H1 (cell line): ENCODE measurements around the gene NPIPB6. TPM values are rescaled to one million over a fixed set of nuclear protein-coding genes. Genes with fewer than 3 reads are reported as not detected.

Source experiments
- CTCF ChIA-PET: fragments of 300-600 bp; sonication (Branson Sonifier 250); formaldehyde crosslinking; loops from one replicate; lab custom pipeline; 2021; ENCODE audit not compliant: partially characterized antibody; lab: Charles Lee
- POLR2A ChIA-PET: fragments of 300-600 bp; sonication (Branson Sonifier 250); formaldehyde crosslinking; loops from one replicate; lab custom pipeline; 2021; ENCODE audit warnings: inconsistent platforms; ENCODE audit not compliant: partially characterized antibody; lab: Charles Lee
- DNase-seq, 2 experiments: peaks; one replicate each; pipeline versions ENCODE4 v3.0.0 to v3.0.0-alpha.2; 2010 to 2022; ENCODE audit warnings: low spot score in 2 of 2, low read depth in 1 of 2, mixed read lengths in 1 of 2
- FAIRE-seq: peaks from 2 replicates; lab custom pipeline; 2011; peaks lifted over from hg19 to GRCh38; lab: Jason Lieb, UNC
- H2AFZ ChIP-seq: 2 replicates; pipeline ENCODE4 v1.8.1; 2012; ENCODE audit warnings: low read length, inconsistent platforms
- H2AK5ac ChIP-seq: 2 replicates; pipeline ENCODE4 v1.6.1; 2013; ENCODE audit warnings: low read depth, low read length
- H2BK120ac ChIP-seq: replicated peaks from 2 replicates; pipeline ENCODE3; 2013; ENCODE audit warnings: low read depth, low read length, inconsistent platforms
- H2BK12ac ChIP-seq: 2 replicates; pipeline ENCODE4 v1.6.1; 2013; ENCODE audit warnings: low read depth, low read length
- H2BK15ac ChIP-seq: 2 replicates; pipeline ENCODE4 v1.6.1; 2013; ENCODE audit warnings: low read length
- H2BK20ac ChIP-seq: 2 replicates; pipeline ENCODE4 v1.6.1; 2013; ENCODE audit warnings: low read length
- H2BK5ac ChIP-seq: 2 replicates; pipeline ENCODE4 v1.6.1; 2013; ENCODE audit warnings: low read depth, low read length
- H3K14ac ChIP-seq: 2 replicates; pipeline ENCODE4 v1.6.1; 2013; ENCODE audit warnings: inconsistent platforms; ENCODE audit not compliant: insufficient read length
- H3K18ac ChIP-seq: 2 replicates; pipeline ENCODE4 v1.6.1; 2013; ENCODE audit warnings: low read length; ENCODE audit errors: extremely low read depth
- H3K23ac ChIP-seq: 2 replicates; pipeline ENCODE4 v1.6.1; 2013; ENCODE audit warnings: inconsistent platforms; ENCODE audit not compliant: insufficient read length
- H3K23me2 ChIP-seq: 2 replicates; pipeline ENCODE4 v1.6.1; 2013; ENCODE audit warnings: low read depth, low read length
- H3K27ac ChIP-seq: 2 replicates; pipeline ENCODE4 v1.6.1; 2011; ENCODE audit warnings: low read depth, low read length, inconsistent platforms
- H3K27me3 ChIP-seq, 4 experiments: replicated peaks in 1 of 4; 1 replicate in 1 of 4; 2 replicates in 3 of 4; pipeline versions ENCODE4 v1.6.1 to v1.8.1; 2011 to 2013; ENCODE audit warnings: low read length in 3 of 4, mild to moderate bottlenecking in 3 of 4, inconsistent platforms in 2 of 4, mixed read lengths in 2 of 4, moderate library complexity in 1 of 4; ENCODE audit not compliant: control insufficient read depth in 3 of 4, insufficient read depth in 3 of 4; ENCODE audit errors: extremely low read depth in 1 of 4
- H3K36me3 ChIP-seq, 4 experiments: 2 replicates each; pipeline versions ENCODE4 v1.6.1 to v1.8.1; 2011 to 2013; ENCODE audit warnings: mild to moderate bottlenecking in 4 of 4, low read length in 3 of 4, moderate library complexity in 2 of 4, control low read depth in 1 of 4, inconsistent platforms in 1 of 4; ENCODE audit not compliant: insufficient read depth in 4 of 4, control insufficient read depth in 2 of 4
- H3K4ac ChIP-seq: replicated peaks from 2 replicates; pipeline ENCODE3; 2013; ENCODE audit warnings: low read length, low read depth, mixed read lengths, inconsistent platforms; ENCODE audit not compliant: insufficient read length
- H3K4me1 ChIP-seq, 4 experiments: replicated peaks in 1 of 4; 1 replicate in 1 of 4; 2 replicates in 3 of 4; pipeline versions ENCODE4 v1.6.1 to v1.8.1; 2011 to 2013; ENCODE audit warnings: low read length in 3 of 4, inconsistent platforms in 2 of 4, mixed read lengths in 1 of 4; ENCODE audit not compliant: insufficient read depth in 4 of 4, control insufficient read depth in 3 of 4
- H3K4me2 ChIP-seq, 2 experiments: 2 replicates each; pipeline versions ENCODE4 v1.6.1 to v1.8.1; 2011 to 2013; ENCODE audit warnings: low read depth in 2 of 2, low read length in 2 of 2, control low read depth in 1 of 2, inconsistent platforms in 1 of 2, mild to moderate bottlenecking in 1 of 2; ENCODE audit not compliant: insufficient read depth in 1 of 2
- H3K4me3 ChIP-seq, 4 experiments: fragments of 200-600, 300-600 bp in 1 of 4; sonication (generic), shearing (Covaris generic), sonication (Bioruptor Twin) in 1 of 4; 2 replicates each; pipeline versions ENCODE4 v1.5.1 to v1.8.1; 2011 to 2016; ENCODE audit warnings: low read length in 4 of 4, low read depth in 3 of 4, control low read depth in 2 of 4, inconsistent platforms in 2 of 4, mild to moderate bottlenecking in 2 of 4, mixed read lengths in 1 of 4, moderate library complexity in 1 of 4; ENCODE audit not compliant: insufficient read depth in 2 of 4; ENCODE audit errors: extremely low read depth in 1 of 4
- H3K56ac ChIP-seq: replicated peaks from 2 replicates; pipeline ENCODE3; 2013; ENCODE audit warnings: low read depth, mild to moderate bottlenecking, mixed read lengths, low read length, inconsistent platforms; ENCODE audit not compliant: insufficient read length
- H3K79me1 ChIP-seq: 2 replicates; pipeline ENCODE4 v1.6.1; 2013; ENCODE audit warnings: low read depth, low read length, control low read depth
- H3K79me2 ChIP-seq, 2 experiments: 2 replicates each; pipeline versions ENCODE4 v1.6.1 to v1.8.1; 2012 to 2013; ENCODE audit warnings: low read length in 2 of 2, mild to moderate bottlenecking in 2 of 2, inconsistent platforms in 1 of 2; ENCODE audit not compliant: insufficient read depth in 2 of 2, control insufficient read depth in 1 of 2
- H3K9ac ChIP-seq, 4 experiments: replicated peaks in 1 of 4; 1 replicate in 1 of 4; 2 replicates in 3 of 4; pipeline versions ENCODE4 v1.6.1 to v1.8.1; 2011 to 2013; ENCODE audit warnings: low read depth in 3 of 4, low read length in 3 of 4, control low read depth in 2 of 4, mild to moderate bottlenecking in 2 of 4, moderate library complexity in 2 of 4, inconsistent platforms in 1 of 4; ENCODE audit errors: extremely low read depth in 1 of 4
- H3K9me3 ChIP-seq, 2 experiments: 2 replicates each; pipeline versions ENCODE4 v1.6.1 to v1.8.1; 2012 to 2013; ENCODE audit warnings: mild to moderate bottlenecking in 2 of 2, moderate library complexity in 2 of 2, control low read depth in 1 of 2, inconsistent platforms in 1 of 2, low read depth in 1 of 2, low read length in 1 of 2, mixed read lengths in 1 of 2; ENCODE audit not compliant: insufficient read depth in 2 of 2
- H4K20me1 ChIP-seq, 2 experiments: replicated peaks in 1 of 2; 2 replicates each; pipeline versions ENCODE3 to v1.8.1; 2011 to 2013; ENCODE audit warnings: inconsistent platforms in 2 of 2, low read length in 2 of 2, mild to moderate bottlenecking in 1 of 2; ENCODE audit not compliant: insufficient read depth in 2 of 2, control insufficient read depth in 1 of 2
- H4K5ac ChIP-seq: 2 replicates; pipeline ENCODE4 v1.6.1; 2013; ENCODE audit warnings: low read length, low read depth, mixed read lengths, inconsistent platforms; ENCODE audit not compliant: insufficient read length
- H4K8ac ChIP-seq: 2 replicates; pipeline ENCODE4 v1.8.0; 2013; ENCODE audit warnings: mild to moderate bottlenecking, moderate library complexity, low read length, inconsistent platforms; ENCODE audit not compliant: insufficient read depth; ENCODE audit errors: extremely low read depth
- H4K91ac ChIP-seq: replicated peaks from 2 replicates; pipeline ENCODE3; 2013; ENCODE audit warnings: low read length, mixed read lengths, inconsistent platforms; ENCODE audit not compliant: insufficient read length
- CBX5 ChIP-seq: fragments of 300-800, 300-1000 bp; sonication (generic); IDR thresholded peaks from 2 replicates; pipeline ENCODE4 v1.7.1; 2016; ENCODE audit warnings: antibody characterized with exemption, low read length, low read depth
- E2F6 ChIP-seq: IDR thresholded peaks from 2 replicates; pipeline ENCODE4 v1.6.1; 2012; ENCODE audit warnings: inconsistent platforms
- EGR1 ChIP-seq: IDR thresholded peaks from 2 replicates; pipeline ENCODE4 v1.6.1; 2011; ENCODE audit warnings: low read depth, low read length, borderline replicate concordance
- EP300 ChIP-seq, 2 experiments: IDR thresholded peaks; 1 replicate in 1 of 2; 2 replicates in 1 of 2; pipeline ENCODE4 v1.6.1; 2011 to 2012; ENCODE audit warnings: low read depth in 2 of 2, low read length in 2 of 2, mild to moderate bottlenecking in 2 of 2, borderline replicate concordance in 1 of 2, inconsistent platforms in 1 of 2, moderate library complexity in 1 of 2
- FOSL1 ChIP-seq: IDR thresholded peaks from 2 replicates; pipeline ENCODE4 v1.6.1; 2011; ENCODE audit warnings: mild to moderate bottlenecking, low read depth, low read length, moderate library complexity; ENCODE audit not compliant: insufficient read depth
- HDAC6 ChIP-seq: IDR thresholded peaks from one replicate; pipeline ENCODE4 v1.7.1; 2012; ENCODE audit warnings: low read depth, mild to moderate bottlenecking, inconsistent platforms, low read length, moderate library complexity
- KDM4A ChIP-seq: IDR thresholded peaks from one replicate; pipeline ENCODE4 v1.7.1; 2012; ENCODE audit warnings: low read depth, mild to moderate bottlenecking, moderate library complexity, low read length, inconsistent platforms; ENCODE audit not compliant: severe bottlenecking
- PHF8 ChIP-seq: fragments of 200-600 bp; sonication (generic); conservative IDR thresholded peaks from 2 replicates; pipeline ENCODE4 v1.7.1; 2012; ENCODE audit warnings: low read depth, mild to moderate bottlenecking, inconsistent platforms, low read length, moderate library complexity
- POLR2AphosphoS5 ChIP-seq: IDR thresholded peaks from 2 replicates; pipeline ENCODE4 v1.6.1; 2011; ENCODE audit warnings: low read depth, low read length
- POU5F1 ChIP-seq: IDR thresholded peaks from 2 replicates; pipeline ENCODE4 v1.6.1; 2011; ENCODE audit warnings: low read depth, mild to moderate bottlenecking, low read length, moderate library complexity
- SIX5 ChIP-seq: IDR thresholded peaks from 2 replicates; pipeline ENCODE4 v1.6.1; 2011; ENCODE audit warnings: mild to moderate bottlenecking, low read depth, low read length
- SP2 ChIP-seq: IDR thresholded peaks from 2 replicates; pipeline ENCODE4 v1.6.1; 2012; ENCODE audit warnings: mild to moderate bottlenecking, low read length, inconsistent platforms
- WGBS, 2 experiments: shearing (Covaris generic) in 1 of 2; methylation state at CpG; one replicate each; pipeline versions ENCODE4 v1.1.6 to v1.1.7; 2013 to 2015; ENCODE audit warnings: low lambda C conversion rate in 2 of 2, mixed read lengths in 2 of 2, inconsistent platforms in 1 of 2, low coverage in 1 of 2, missing lambda C conversion rate in 1 of 2; ENCODE audit not compliant: insufficient replicate concordance in 2 of 2, insufficient coverage in 1 of 2, insufficient read length in 1 of 2; ENCODE audit errors: extremely low coverage in 1 of 2, missing lambda C conversion rate in 1 of 2; 5-methylcytosine and 5-hydroxymethylcytosine counted together
- polyA plus RNA-seq, 7 experiments: library from polyadenylated mRNA; depleted of rRNA in 3 of 7; stranded (reverse) in 5 of 7; unstranded in 2 of 7; fragments of >200 nt in 5 of 7; fragments of 200-250 nt in 2 of 7; gene quantifications; 1 replicate in 5 of 7; 2 replicates in 1 of 7; 4 replicates in 1 of 7; pipeline versions ENCODE4 v1.2.1 to v1.2.3, GENCODE V29; 2011 to 2013; ENCODE audit warnings: missing spikeins in 2 of 7, mixed read lengths in 2 of 7
- total RNA-seq: library from RNA; stranded (reverse); fragmentation: NEBNext Ultra II Directional; extraction: Animal tissue kit (Norgen Biotek cat#: 25700); gene quantifications from 2 replicates; pipeline ENCODE4 v1.2.1, GENCODE V29; 2021

The NPIPB6 gene
- total and polyA plus RNA-seq, 2 of the 8 experiments (the other 6 are each of a cell fraction or from before 2014, with no cell fraction given), result 0.83 to 1.9 TPM

GRCh38 chr16:28313587-28313986, 49.7 kb downstream of the NPIPB6 start:
- Histone ChIP-seq H2BK5ac (no peak overlapping the region), H3K4me1 (no peaks in the 10 kb centered on the region; a peak in 1 of 7 replicates), H3K79me1 (peaks cover 22% of the 10 kb centered on the region), H3K23ac (no peak overlapping the region), H3K4me3 (no peak overlapping the region), H2BK15ac (no peak overlapping the region), H3K27me3 (no peaks in the 10 kb centered on the region), H2BK12ac (no peak overlapping the region), H4K5ac (no peak overlapping the region), H4K91ac (no peak overlapping the region), H2BK120ac (no peak overlapping the region), H3K9me3 (no peaks in the 10 kb centered on the region), H2BK20ac (no peak overlapping the region), H3K4ac (no peak overlapping the region), H3K36me3 (peaks cover 0 to 6% (median 2%) of the 10 kb centered on the region in 4 experiments; a peak in 4 of 8 replicates), H3K9ac (no peak overlapping the region), H3K79me2 (peaks cover 0 to 26% of the 10 kb centered on the region in 2 experiments; a peak in 2 of 4 replicates), H3K4me2 (no peak overlapping the region), H3K56ac (no peak overlapping the region), H2AK5ac (no peak overlapping the region), H4K8ac (no peak overlapping the region), H3K23me2 (no peaks in the 10 kb centered on the region), H3K27ac (no peak overlapping the region), H3K14ac (no peak overlapping the region), H4K20me1 (peaks cover 14 to 37% of the 10 kb centered on the region in 2 experiments), H3K18ac (no peak overlapping the region), H2AFZ (no peak overlapping the region)
- TF ChIP-seq HDAC6 (no peak), POLR2AphosphoS5 (no peak), SP2 (no peak), EGR1 (no peak), PHF8 (no peak), KDM4A (no peak), E2F6 (no peak), EP300 (IDR thresholded peaks at IDR 0.05; ENCODE audit: borderline replicate concordance in 1 of 2, low read depth in 2 of 2, low read length in 2 of 2) (no peak), FOSL1 (no peak), POU5F1 (no peak), CBX5 (no peak), SIX5 (no peak)
- ChIA-PET POLR2A (interaction anchor here (0.6 to 1.5 kb wide), 5 partner anchors 10 to 39 kb away, joined by 3 to 4 read pairs (median 3); no protein-coding TSS in a partner anchor), CTCF (interaction anchor here (0.6 to 4.5 kb wide), 6 partner anchors 8 to 203 kb away, joined by 3 to 22 read pairs (median 12); no protein-coding TSS in a partner anchor)
- DNase-seq (no peak), FAIRE-seq (no peak)
- 85% methylated on average over 8 of the region's 11 CpGs; no CpG with 5 or more reads in 1 of the 2 experiments for WGBS, 2 experiments
